ENCODE results near the gene RPAP2.
"Not testable (repeated sequence)": the region's sequence is repeated elsewhere in the genome, so short reads cannot be mapped to it uniquely, and the experiment has no call there.

RPAP2 gene

DNA sequence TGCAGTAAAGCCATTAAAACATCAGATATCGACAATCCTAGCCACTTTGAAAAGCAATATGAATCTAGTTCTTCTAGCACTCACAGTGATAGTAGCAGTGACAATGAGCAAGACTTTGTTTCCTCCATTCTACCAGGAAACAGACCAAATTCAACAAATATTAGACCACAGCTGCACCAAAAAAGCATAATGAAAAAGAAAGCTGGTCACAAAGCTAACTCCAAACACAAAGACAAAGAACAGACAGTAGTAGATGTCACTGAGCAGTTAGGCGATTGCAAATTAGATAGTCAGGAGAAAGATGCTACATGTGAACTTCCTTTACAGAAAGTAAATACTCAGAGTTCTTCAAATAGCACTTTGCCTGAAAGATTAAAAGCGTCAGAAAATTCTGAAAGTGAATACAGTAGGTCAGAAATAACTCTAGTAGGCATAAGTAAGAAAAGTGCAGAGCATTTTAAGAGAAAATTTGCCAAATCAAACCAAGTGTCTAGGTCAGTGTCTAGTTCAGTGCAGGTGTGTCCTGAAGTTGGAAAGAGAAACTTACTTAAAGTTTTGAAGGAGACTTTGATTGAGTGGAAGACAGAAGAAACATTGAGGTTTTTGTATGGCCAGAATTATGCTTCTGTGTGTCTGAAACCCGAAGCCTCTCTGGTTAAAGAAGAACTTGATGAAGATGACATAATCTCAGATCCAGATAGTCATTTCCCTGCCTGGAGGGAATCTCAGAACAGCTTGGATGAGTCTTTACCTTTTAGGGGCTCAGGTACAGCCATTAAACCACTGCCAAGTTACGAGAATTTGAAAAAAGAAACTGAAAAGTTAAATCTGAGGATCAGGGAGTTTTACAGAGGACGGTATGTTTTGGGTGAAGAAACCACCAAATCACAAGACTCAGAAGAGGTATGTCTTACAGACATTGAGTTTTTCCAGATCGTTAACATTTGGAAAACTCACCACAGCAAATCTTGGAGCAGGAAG lies 24.9 kb downstream of the RPAP2 start:
- DNase-seq: no peak

DNA sequence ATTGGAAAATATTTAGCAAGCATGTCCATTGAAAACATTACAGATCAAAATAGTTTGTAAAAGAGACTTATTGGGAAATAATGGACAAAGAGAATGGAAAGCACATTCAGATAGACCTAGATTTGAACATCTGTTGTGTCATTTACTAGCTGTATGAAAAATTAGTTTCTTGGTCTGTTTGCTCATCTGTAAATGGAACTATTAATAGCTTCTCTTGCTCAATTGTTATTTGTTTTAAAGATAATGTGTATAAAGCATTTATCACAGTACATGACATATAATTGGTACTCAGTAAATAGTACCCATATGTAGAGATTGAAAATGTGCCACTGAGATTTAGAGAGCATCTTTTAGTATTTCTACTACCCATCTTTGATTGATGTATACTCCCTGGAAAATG lies 25.9 kb downstream of the RPAP2 start:
- DNase-seq: no peak

DNA sequence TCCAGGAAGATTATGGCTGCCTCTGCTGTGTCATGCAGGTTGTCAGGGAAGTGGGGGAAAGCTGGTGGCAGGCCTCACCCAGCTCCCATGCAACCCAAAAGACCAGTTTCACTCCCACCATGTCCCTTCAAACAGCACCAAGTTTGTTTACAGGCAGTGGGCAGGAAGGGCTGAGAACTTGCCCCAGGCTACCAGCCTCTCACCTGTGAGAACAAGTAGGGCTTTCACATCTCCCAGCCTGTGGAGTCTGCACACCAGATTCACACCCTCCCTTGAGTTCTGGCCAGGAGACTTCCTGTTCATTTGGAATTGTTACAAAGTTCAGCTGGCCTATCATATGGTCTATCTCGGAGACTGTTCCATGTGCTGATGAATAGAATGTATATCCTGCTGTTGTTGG lies 27.8 kb downstream of the RPAP2 start:
- DNase-seq: no peak

- DNase-seq: no peak
Measured at GRCh38 chr1:92327794-92328193, 28.9 kb downstream of the RPAP2 start.

DNA sequence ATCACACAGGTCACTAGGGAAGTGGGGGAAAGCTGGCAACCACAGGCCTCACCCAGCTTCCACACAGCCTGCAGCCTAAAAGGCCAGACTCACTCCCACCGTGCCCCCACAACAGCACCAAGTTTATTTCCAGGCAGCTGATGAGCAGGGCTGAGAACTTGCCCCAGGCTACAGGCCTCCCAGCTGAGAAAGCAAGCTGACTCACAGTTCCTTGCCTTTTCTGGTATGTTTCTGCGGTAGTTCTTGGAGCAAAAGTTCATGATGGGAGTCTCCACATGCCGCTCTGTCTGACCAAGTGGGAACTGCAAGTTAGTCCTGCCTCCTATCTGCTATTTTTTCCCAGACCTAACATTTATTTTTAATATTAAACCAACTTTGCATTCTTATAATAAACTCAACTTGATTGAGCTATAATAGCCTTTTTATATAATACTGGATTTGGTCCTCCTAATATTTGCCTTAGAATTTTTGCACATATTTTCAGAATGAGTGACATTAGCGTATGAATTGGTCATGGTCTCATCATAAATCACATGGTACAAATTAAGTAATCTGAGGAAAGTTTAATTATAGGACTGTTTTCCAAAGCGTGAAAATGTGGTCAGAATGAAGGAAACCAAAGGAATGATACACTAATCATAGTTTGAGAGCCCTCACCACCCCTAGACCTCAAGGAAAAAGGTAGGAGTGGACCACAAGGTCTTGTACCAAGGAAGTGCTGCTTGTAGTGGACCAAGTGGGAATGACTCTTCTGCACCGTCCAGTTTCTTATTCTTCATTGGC lies 30.7 kb downstream of the RPAP2 start:
- no peak for DNase-seq

GRCh38 chr1:92333668-92334067 lies 34.8 kb downstream of the RPAP2 start:
- DNase-seq: no peak

DNA sequence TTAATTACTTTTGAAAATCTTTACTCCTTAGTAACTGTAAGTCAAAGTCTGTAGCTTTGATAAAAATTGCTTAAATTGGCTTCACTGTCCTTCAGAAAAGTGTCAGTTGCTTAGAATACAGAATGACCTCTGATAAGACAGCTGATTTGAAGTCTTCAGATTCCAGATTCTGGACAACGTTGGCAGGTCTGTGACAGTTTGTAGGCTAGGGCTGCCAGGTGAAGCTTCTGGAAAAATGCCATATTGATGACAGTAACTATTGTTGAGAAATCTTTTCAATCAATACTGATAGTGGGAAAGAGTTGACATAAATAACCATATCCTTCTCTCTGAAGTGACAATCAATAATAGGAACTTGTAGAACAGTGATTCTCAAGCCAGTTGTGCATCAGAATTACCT lies 41.3 kb downstream of the RPAP2 start:
- DNase-seq: no peak

- peak in 1 of 2 experiments; percentile 52 for DNase-seq
Measured at GRCh38 chr1:92342401-92342800, 43.5 kb downstream of the RPAP2 start.

DNA sequence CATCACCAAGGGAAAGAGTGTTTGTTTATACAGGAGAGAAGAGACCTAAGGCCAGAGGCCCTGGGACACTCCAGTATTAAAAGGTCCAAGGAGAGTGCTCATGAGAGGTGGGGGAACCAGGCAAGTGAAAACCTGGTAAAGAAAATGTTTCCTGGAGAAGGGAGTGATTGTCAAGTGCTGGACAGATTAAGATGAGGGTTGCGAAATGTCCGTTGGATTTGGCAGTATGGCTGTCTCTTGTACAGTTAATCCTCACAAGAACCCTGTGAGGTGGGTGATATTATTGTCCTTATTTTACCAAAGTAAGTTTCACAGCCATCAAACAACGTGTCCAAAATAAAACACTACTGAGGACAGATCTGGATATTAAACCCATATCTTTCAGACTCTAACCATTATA lies 44.2 kb downstream of the RPAP2 start:
- DNase-seq: no peak

GRCh38 chr1:92346866-92347640 lies 48.2 kb downstream of the RPAP2 start:
- no peak for DNase-seq

- no peak for DNase-seq
Measured at GRCh38 chr1:92352856-92353255, 54.0 kb downstream of the RPAP2 start.

- DNase-seq: no peak
Measured at GRCh38 chr1:92354259-92354658, 55.4 kb downstream of the RPAP2 start.

GRCh38 chr1:92356956-92357355 lies 58.1 kb downstream of the RPAP2 start:
- DNase-seq: no peak

DNA sequence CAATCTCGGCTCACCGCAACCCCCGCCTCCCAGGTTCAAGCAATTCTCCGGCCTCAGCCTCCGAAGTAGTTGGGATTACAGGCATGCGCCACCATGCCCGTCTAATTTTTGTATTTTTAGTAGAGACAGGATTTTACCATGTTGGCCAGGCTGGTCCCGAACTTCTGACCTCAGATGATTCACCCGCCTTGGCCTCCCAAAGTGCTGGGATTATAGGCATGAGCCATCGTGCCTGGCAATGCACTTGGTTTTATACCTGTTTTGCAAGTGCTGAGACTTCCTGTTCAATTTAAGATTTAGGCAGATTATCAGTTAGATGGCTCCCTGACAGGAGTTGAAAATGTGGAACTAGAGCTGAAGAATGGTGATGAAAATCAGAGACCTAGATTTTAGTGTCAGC lies 60.5 kb downstream of the RPAP2 start:
- DNase-seq: not testable (repeated sequence)

- no peak for DNase-seq
Measured at GRCh38 chr1:92359986-92360385, 61.1 kb downstream of the RPAP2 start.

- DNase-seq: no peak
Measured at GRCh38 chr1:92362970-92363369, 64.1 kb downstream of the RPAP2 start.

DNA sequence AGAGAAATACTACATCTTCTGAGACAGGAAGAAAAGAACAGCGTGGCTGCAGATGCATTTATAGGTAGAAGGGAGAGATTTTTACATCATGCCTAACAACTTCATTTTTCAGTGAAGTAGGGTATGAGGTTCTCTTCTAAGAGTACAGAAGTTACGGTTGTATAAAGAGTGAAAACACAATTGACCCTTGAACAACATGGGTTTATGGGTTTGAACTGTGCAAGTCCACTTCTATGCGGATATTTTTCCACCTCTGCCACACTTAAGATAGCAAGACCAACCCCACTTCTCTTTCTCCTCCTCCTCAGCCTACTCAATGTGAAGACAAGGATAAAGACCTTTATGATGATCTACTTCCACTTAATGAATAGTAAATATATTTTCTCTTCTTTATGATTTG lies 64.5 kb downstream of the RPAP2 start:
- no peak for DNase-seq

DNA sequence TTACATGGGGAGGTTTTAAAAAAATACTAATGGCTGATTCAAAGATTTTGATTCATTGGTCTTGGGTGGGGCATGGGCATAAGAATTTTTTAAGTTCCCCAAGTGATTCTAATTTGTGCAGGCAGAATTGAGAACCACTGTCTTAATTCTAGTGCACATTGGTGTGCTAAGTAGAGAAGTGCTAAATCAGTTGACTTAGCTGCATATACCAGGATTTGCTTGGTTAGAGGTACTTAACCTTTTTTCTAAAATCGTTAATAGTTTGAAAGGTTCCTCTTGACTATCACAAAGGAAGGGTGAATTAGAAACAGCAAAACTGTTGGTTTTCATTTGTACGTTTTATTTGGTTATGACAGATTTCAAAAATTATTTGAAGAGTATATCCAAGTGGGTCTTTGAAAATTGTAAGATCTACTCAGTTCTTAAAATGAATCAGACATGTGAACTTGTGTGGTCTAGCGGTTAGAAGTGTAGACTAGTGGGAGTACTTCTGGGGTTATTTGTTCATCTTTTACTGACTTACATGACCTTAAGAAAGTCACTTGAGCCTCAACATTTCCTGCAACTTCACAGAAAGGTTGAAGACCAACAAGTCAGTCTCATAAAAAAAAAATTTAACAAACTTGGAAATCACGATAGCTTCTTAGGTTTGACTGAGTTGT lies 66.7 kb downstream of the RPAP2 start:
- no peak for DNase-seq

- DNase-seq: no peak
Measured at GRCh38 chr1:92366040-92366395, 67.2 kb downstream of the RPAP2 start.

DNA sequence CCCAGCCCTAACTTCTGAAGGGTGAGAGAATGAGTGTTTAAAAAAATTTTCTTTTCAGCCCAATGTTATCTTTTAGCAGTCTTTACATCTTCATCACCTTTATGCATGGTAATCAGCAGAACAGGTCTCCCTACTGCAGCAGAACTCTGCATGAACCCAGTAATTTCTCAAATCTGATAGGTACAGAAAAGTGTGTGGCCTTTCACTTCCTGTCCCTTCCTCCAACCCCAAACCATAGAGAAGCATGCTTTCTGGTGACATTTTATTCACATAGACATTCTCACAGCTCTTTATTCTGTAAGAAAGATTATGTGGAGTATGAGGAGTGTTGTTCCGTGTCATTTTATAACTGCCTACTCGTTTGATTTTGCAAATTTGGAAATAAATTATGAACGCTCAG lies 68.6 kb downstream of the RPAP2 start:
- no peak for DNase-seq

DNA sequence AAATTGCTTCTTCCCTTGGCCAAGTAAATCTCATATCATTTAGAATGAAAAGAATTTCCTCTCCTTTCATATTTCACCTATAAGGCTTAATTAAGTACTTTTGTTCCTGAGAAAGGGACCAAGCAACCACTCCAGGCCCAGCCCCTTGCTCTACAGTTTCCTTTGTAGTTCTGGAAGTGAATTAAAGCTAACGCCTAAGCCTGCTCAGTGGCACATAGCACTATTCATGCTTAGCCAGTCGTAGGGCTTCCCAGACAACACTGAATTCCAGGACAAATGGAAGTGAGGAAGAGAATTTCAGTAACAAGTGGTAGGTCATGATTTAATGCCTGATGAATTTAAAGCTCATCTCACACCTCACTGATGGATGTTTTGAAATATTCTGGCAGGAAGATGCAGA lies 73.3 kb downstream of the RPAP2 start:
- no peak for DNase-seq

DNA sequence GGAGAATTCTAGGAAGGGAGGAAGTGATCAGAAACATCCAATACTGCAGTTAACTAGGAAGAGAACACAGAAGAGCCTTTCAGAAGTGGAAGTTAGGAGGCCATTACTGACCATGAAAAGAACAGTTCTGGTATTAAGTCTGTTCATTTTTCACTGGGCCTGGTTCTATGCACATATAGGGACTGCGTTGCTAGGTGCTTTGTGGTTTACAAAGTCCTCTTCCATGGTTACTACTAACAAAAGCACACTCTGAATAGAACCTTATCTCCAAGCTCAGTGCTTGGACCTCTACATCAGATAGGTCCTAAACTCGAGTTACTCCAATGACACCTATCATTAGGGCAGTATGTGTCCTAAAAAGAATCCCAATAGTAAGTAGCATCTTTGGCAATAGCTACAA lies 75.4 kb downstream of the RPAP2 start:
- no peak for DNase-seq

DNA sequence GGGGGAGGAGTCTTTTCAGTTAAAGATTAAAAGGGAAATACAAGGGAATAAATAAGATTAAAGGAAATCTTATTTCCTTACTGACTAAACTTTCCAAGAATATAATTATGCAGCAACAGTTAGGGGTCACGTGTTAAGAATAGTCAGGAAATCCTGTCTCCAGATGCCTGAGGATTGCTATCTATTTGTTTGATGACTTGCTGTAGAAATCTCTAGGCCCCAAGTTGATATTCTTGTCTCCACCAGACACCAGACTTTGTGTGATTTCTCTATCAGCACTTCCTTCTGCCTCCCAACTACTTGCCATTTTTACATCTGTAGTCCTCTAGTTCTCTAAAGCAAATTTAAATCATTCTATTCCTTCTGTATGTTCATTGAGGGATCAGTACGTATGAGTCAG lies 77.5 kb downstream of the RPAP2 start:
- DNase-seq: no peak

Measured in cerebellar nuclear complex (tissue), 1 donor.